ENCODE measurements around the gene KCNK15.
"Not testable (repeated sequence)": the region's sequence is repeated elsewhere in the genome, so short reads cannot be mapped to it uniquely, and the experiment has no call there.

The KCNK15 gene

GRCh38 chr20:44759595-44759994, 13.9 kb downstream of the KCNK15 start:
- no peak for DNase-seq (ENCODE audit: low read depth)

- DNase-seq (ENCODE audit: low read depth), result no peak
Observed at GRCh38 chr20:44761423-44761822, 15.8 kb downstream of the KCNK15 start.

GRCh38 chr20:44762466-44763140, 16.9 kb downstream of the KCNK15 start:
- no peak for DNase-seq (ENCODE audit: low read depth)

- DNase-seq (ENCODE audit: low read depth), result not testable (repeated sequence)
Observed at GRCh38 chr20:44763798-44764197, 18.1 kb downstream of the KCNK15 start.

DNA sequence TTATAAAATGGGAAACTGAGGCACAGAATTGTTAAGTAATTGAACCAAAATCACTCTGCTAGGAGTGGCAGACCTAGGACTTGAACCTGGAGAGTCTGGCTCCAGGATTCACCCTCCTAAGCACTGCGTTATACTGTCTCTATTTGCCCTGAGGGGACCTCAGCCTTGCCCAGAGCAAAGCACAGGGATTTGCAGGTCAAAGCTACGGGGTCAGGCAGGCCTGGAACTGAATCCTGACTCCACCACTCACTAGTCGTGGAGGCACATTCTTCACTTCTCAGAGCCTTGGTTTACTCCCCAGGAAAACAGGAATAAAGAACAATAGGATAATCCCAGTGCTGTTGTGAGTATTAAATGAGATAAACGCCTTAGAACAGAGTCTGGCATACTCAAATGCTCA, 19.4 kb downstream of the KCNK15 start:
- no peak for DNase-seq (ENCODE audit: low read depth)

GRCh38 chr20:44765701-44766347, 20.2 kb downstream of the KCNK15 start:
- peak; percentile 20 for DNase-seq (ENCODE audit: low read depth)

DNA sequence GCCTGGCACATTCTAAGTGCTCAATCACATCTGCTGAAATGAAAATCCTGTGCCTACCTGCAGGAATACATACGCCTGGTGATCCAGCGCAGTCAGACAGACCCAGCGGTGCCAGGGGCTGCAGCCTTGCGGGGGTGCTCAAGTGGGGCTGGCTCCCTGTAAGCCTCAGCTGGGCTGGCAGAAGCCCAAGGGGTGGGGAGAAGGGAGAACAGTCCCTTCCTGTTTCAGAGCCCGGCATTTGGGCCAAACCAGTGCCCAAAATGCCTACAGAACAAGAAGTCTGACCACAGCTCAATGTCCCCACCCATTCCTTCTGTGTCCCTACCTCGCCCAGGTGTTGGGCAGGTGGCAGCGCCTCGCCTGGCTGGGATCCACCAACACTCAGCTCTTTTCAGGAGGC, 22.6 kb downstream of the KCNK15 start:
- DNase-seq (ENCODE audit: low read depth), result no peak

- no peak for DNase-seq (ENCODE audit: low read depth)
Observed at GRCh38 chr20:44768854-44769480, 23.3 kb downstream of the KCNK15 start.

- no peak for DNase-seq (ENCODE audit: low read depth)
Observed at GRCh38 chr20:44769481-44769863, 23.8 kb downstream of the KCNK15 start.

DNA sequence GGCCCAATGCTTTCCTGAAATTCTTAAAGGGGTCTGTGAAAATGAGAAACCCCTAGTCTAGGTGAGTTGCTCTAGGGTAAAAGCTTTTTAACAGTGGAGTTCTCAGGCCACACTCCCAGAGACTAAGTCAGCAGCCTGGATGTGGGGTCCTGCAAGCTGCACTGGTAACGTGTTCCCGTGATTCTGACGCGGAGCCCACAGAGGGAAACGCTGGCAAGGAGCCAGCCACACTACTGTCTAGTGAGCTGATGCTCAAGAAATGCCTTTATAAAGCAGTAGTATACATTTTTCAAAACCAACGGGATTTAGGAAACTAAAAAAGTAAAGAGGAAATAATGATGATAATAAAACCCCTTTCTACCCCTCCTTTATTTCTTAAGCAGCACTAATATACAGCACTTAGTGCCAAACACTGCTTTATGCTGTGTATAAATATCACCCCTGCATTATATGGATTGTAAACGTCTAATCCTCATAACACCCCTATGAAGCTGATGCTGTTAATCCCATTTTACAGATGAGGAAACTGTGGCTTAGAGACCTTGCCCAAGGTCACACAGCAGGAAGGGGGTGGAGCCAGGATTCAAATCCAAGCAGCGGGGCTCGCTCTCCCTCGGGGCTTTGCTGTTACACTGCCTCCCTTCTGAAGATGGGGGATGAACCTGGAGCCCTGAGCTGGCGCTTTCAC, 25.0 kb downstream of the KCNK15 start:
- DNase-seq (ENCODE audit: low read depth), result no peak

- DNase-seq (ENCODE audit: low read depth), result no peak
Observed at GRCh38 chr20:44771172-44771535, 25.5 kb downstream of the KCNK15 start.

GRCh38 chr20:44772636-44773035, 27.0 kb downstream of the KCNK15 start:
- no peak for DNase-seq (ENCODE audit: low read depth)

GRCh38 chr20:44773070-44773829, 27.6 kb downstream of the KCNK15 start:
- DNase-seq (ENCODE audit: low read depth), result no peak

- no peak for DNase-seq (ENCODE audit: low read depth)
Observed at GRCh38 chr20:44776980-44777379, 31.3 kb downstream of the KCNK15 start.

DNA sequence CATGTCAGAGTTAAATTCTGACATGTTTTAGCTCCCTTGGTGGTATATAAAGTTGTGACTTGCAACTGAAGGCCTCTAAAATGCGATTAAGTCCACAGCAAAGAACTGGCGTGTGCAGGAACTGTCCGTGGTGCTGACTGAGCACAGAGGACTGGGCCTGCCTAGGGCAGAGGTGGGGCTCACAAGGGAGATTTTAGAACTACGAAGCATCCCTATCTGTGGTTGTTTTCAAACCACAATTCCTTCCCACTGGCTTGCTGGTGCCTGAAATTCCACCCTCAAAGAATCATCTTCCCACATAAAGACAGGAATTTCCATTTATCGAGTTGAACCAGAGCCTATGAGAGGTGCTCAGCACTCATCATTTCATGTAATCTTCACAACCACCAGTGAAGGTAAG, 34.6 kb downstream of the KCNK15 start:
- peak; percentile 31 for DNase-seq (ENCODE audit: low read depth)

DNA sequence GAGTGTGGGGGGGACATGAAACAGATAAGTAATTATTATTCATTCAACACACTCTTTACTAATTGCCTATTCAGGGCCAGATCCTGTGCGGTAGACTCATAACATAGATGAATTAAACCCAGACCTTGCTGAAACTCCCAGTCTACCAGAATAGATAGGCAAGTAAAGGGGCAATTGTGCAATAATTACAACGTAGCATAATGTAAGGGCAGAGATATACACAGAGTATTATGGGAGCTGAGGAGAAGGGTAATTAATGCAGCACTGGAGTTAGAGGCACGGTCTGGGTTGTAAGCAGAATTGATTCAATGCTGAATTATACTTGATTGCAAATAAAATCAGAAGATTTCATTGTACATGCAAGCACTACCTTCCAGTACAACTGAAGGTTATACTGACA, 35.5 kb downstream of the KCNK15 start:
- DNase-seq (ENCODE audit: low read depth), result no peak

DNA sequence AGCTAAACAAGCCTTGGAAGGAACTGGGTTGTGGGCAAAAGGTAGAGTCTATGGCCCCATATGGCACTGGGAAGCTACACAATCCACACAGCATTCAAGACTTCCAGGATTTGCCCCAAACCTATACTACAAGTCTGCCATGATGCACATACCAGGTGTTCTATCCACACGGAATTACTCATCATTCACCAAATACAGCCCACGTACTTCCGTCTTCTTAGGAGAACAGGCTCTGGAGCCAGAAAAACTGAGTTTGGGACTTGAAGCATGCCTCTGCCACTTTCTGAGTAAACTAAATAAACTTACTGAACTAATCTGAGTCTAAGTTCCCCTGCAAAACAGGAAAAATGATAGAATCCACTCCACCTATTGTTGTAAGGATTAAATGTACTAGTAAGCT, 36.1 kb downstream of the KCNK15 start:
- DNase-seq (ENCODE audit: low read depth), result no peak

- DNase-seq (ENCODE audit: low read depth), result no peak
Observed at GRCh38 chr20:44784688-44785087, 39.0 kb downstream of the KCNK15 start.

GRCh38 chr20:44785768-44786167, 40.1 kb downstream of the KCNK15 start:
- no peak for DNase-seq (ENCODE audit: low read depth)

DNA sequence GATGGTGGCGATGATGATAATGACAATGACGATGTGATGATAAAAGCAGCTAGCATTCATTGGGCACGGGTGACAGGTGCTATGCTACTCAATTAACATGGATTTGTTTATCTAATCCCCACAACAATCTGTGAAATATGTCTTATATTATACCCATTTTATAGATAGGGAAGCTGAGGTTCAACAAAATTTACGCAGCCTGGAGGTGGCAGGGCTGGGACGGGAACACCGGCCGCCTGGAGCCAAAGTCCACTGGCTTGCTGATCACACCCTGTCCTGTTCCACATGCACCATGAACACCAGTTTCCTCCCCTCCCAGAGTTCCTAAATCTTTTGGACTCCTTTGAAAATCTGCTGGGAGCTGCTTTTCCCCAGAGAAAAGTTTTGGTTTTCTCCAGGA, 41.6 kb downstream of the KCNK15 start:
- DNase-seq (ENCODE audit: low read depth), result no peak

GRCh38 chr20:44788706-44789456, 43.2 kb downstream of the KCNK15 start:
- no peak for DNase-seq (ENCODE audit: low read depth)
